SK-N-SH (cell line): ENCODE results near the gene GATD1. TPM values are rescaled to one million over a fixed set of nuclear protein-coding genes. Genes with fewer than 3 reads are reported as not detected.

ENCODE experiments used
- CTCF ChIA-PET: fragments of 300-600, 350-600 bp; formaldehyde crosslinking; extraction: SDS; loops from one replicate; lab custom pipeline; 2021; lab: Yijun Ruan, JAX
- POLR2A ChIA-PET: fragments of 350-600 bp; sonication (Branson Sonifier 250); formaldehyde crosslinking; extraction: SDS; loops from one replicate; lab custom pipeline; 2020; ENCODE audit warnings: antibody characterized with exemption, inconsistent platforms; lab: Yijun Ruan, JAX
- DNase-seq: peaks from one replicate; pipeline ENCODE4 v3.0.0; 2012
- H2AFZ ChIP-seq: fragments of 200-600 bp; sonication (generic); 2 replicates; pipeline ENCODE4 v1.8.1; 2016; ENCODE audit warnings: antibody characterized with exemption, mild to moderate bottlenecking, low read depth
- H3F3A ChIP-seq: fragments of 200-600 bp; sonication (generic); replicated peaks from 2 replicates; pipeline ENCODE3; 2016; ENCODE audit warnings: antibody characterized with exemption, mild to moderate bottlenecking; ENCODE audit not compliant: insufficient read depth
- H3K27ac ChIP-seq, 2 experiments: fragments of 200-500 bp in 1 of 2; fragments of 200-600 bp in 1 of 2; sonication (Bioruptor generic) in 1 of 2; sonication (generic), shearing (Covaris generic) in 1 of 2; 2 replicates each; pipeline versions ENCODE4 v1.5.1 to v1.6.1; 2014 to 2016; ENCODE audit warnings: low read depth in 2 of 2, inconsistent platforms in 1 of 2, low read length in 1 of 2, mild to moderate bottlenecking in 1 of 2, mixed read lengths in 1 of 2
- H3K27me3 ChIP-seq: fragments of 200-600 bp; sonication (generic), shearing (Covaris generic); 2 replicates; pipeline ENCODE4 v1.6.1; 2016; ENCODE audit warnings: mixed run types; ENCODE audit not compliant: insufficient read depth
- H3K36me3 ChIP-seq, 2 experiments: fragments of 200-500 bp in 1 of 2; fragments of 200-600 bp in 1 of 2; sonication (Bioruptor generic) in 1 of 2; sonication (generic) in 1 of 2; replicated peaks in 1 of 2; 2 replicates each; pipeline versions ENCODE3 to v1.5.1; 2014 to 2016; ENCODE audit warnings: low read length in 1 of 2, mild to moderate bottlenecking in 1 of 2; ENCODE audit not compliant: insufficient read depth in 2 of 2, control insufficient read depth in 1 of 2
- H3K4me1 ChIP-seq, 2 experiments: fragments of 200-500 bp in 1 of 2; fragments of 200-600 bp in 1 of 2; sonication (Bioruptor generic) in 1 of 2; sonication (generic), shearing (Covaris generic) in 1 of 2; 2 replicates each; pipeline versions ENCODE4 v1.5.1 to v1.6.1; 2014 to 2016; ENCODE audit warnings: low read depth in 1 of 2, low read length in 1 of 2, mixed run types in 1 of 2; ENCODE audit not compliant: insufficient read depth in 2 of 2, control insufficient read depth in 1 of 2
- H3K4me2 ChIP-seq: fragments of 200-600 bp; sonication (generic), shearing (Covaris generic); 2 replicates; pipeline ENCODE4 v1.6.1; 2017; ENCODE audit warnings: mixed run types
- H3K4me3 ChIP-seq, 2 experiments: fragments of 200-500 bp in 1 of 2; fragments of 200-600 bp in 1 of 2; sonication (Bioruptor generic) in 1 of 2; sonication (generic), shearing (Covaris generic) in 1 of 2; 2 replicates each; pipeline versions ENCODE4 v1.5.1 to v1.8.1; 2014 to 2016; ENCODE audit warnings: low read depth in 2 of 2, inconsistent platforms in 1 of 2, low read length in 1 of 2, mild to moderate bottlenecking in 1 of 2, mixed read lengths in 1 of 2, moderate library complexity in 1 of 2
- H3K79me2 ChIP-seq: fragments of 200-600 bp; sonication (generic); 2 replicates; pipeline ENCODE4 v1.8.1; 2017; ENCODE audit warnings: mild to moderate bottlenecking; ENCODE audit not compliant: insufficient read depth
- H3K9ac ChIP-seq: fragments of 200-600 bp; sonication (generic); 2 replicates; pipeline ENCODE4 v1.6.1; 2017; ENCODE audit warnings: mixed run types
- H3K9me2 ChIP-seq: fragments of 200-600 bp; sonication (generic); 2 replicates; pipeline ENCODE4 v1.6.1; 2017; ENCODE audit warnings: mixed run types
- H3K9me3 ChIP-seq: fragments of 200-600 bp; sonication (generic); 2 replicates; pipeline ENCODE4 v1.6.1; 2017; ENCODE audit warnings: mixed run types, mild to moderate bottlenecking, moderate library complexity
- H4K20me1 ChIP-seq: fragments of 200-600 bp; sonication (generic); 2 replicates; pipeline ENCODE4 v1.6.1; 2017; ENCODE audit warnings: mild to moderate bottlenecking, mixed run types; ENCODE audit not compliant: insufficient read depth
- CHD2 ChIP-seq: fragments of 150-350 bp; IDR thresholded peaks from 2 replicates; pipeline ENCODE4 v1.6.1; 2018; ENCODE audit warnings: low read length; ENCODE audit not compliant: partially characterized antibody
- ELF1 ChIP-seq: IDR thresholded peaks from 2 replicates; pipeline ENCODE4 v1.4.0; 2012
- EP300 ChIP-seq, 2 experiments: IDR thresholded peaks; 2 replicates each; pipeline versions ENCODE4 v1.4.0 to v1.6.1; 2012; ENCODE audit warnings: borderline replicate concordance in 1 of 2, low read depth in 1 of 2, low read length in 1 of 2
- FOSL2 ChIP-seq: IDR thresholded peaks from 2 replicates; pipeline ENCODE4 v1.4.0; 2012; ENCODE audit warnings: low read depth, mild to moderate bottlenecking, moderate library complexity, borderline replicate concordance
- FOXM1 ChIP-seq: IDR thresholded peaks from 2 replicates; pipeline ENCODE4 v1.4.0; 2012; ENCODE audit warnings: low read depth, mild to moderate bottlenecking
- GABPA ChIP-seq: IDR thresholded peaks from 2 replicates; pipeline ENCODE4 v1.4.0; 2012; ENCODE audit warnings: low read depth, mild to moderate bottlenecking
- IRF3 ChIP-seq: fragments of 150-350 bp; IDR thresholded peaks from 2 replicates; pipeline ENCODE4 v1.6.1; 2016; ENCODE audit warnings: mild to moderate bottlenecking, low read depth, low read length
- JUND ChIP-seq: IDR thresholded peaks from 2 replicates; pipeline ENCODE4 v1.4.0; 2012
- MEF2A ChIP-seq: IDR thresholded peaks from 2 replicates; pipeline ENCODE4 v1.4.0; 2012; ENCODE audit warnings: low read depth, borderline replicate concordance
- MXI1 ChIP-seq: IDR thresholded peaks from 2 replicates; pipeline ENCODE4 v1.6.1; 2012; ENCODE audit warnings: mild to moderate bottlenecking, low read depth, low read length, improper control_type of control experiment
- PBX3 ChIP-seq: IDR thresholded peaks from 2 replicates; pipeline ENCODE4; 2012
- POLR2AphosphoS5 ChIP-seq: IDR thresholded peaks from 2 replicates; pipeline ENCODE4 v1.6.1; 2012; ENCODE audit warnings: low read depth, low read length
- RAD21 ChIP-seq: IDR thresholded peaks from 2 replicates; pipeline ENCODE4 v1.6.1; 2012; ENCODE audit warnings: mild to moderate bottlenecking, low read length
- RFX5 ChIP-seq: IDR thresholded peaks from 2 replicates; pipeline ENCODE4 v1.6.1; 2012; ENCODE audit warnings: mild to moderate bottlenecking, improper control_type of control experiment, low read length
- RXRA ChIP-seq: IDR thresholded peaks from 2 replicates; pipeline ENCODE4 v1.4.0; 2012; ENCODE audit warnings: low read depth, mild to moderate bottlenecking, borderline replicate concordance
- TAF1 ChIP-seq: IDR thresholded peaks from 2 replicates; pipeline ENCODE4 v1.6.1; 2012; ENCODE audit warnings: low read depth, mild to moderate bottlenecking, low read length, moderate library complexity, borderline replicate concordance
- TCF12 ChIP-seq: IDR thresholded peaks from 2 replicates; pipeline ENCODE4 v1.4.0; 2012
- USF1 ChIP-seq: IDR thresholded peaks from 2 replicates; pipeline ENCODE4 v1.4.0; 2012; ENCODE audit warnings: low read depth, borderline replicate concordance
- USF2 ChIP-seq: fragments of 150-350 bp; IDR thresholded peaks from 2 replicates; pipeline ENCODE4 v1.6.1; 2017; ENCODE audit warnings: antibody characterized with exemption, low read length, low read depth, borderline replicate concordance
- YY1 ChIP-seq: IDR thresholded peaks from 2 replicates; pipeline ENCODE4 v1.4.0; 2012; ENCODE audit warnings: low read depth, mild to moderate bottlenecking
- WGBS: methylation state at CpG from one replicate; pipeline ENCODE4 v1.1.6; 2017; ENCODE audit warnings: low lambda C conversion rate; 5-methylcytosine and 5-hydroxymethylcytosine counted together
- polyA plus RNA-seq, 3 experiments: library from polyadenylated mRNA; depleted of rRNA; stranded (reverse); fragments of >200 nt; gene quantifications; 2 replicates each; pipeline ENCODE4 v1.2.3, GENCODE V29; 2012
- TF ChIP-seq, protein P1 (sequence below): fragments of 200-600 bp; sonication (generic); IDR thresholded peaks from 2 replicates; pipeline ENCODE4 v1.6.1; 2017; ENCODE audit warnings: antibody characterized with exemption, mild to moderate bottlenecking, moderate library complexity

Gene GATD1
- polyA plus RNA-seq, 1 of the 3 experiments (the other 2 are of a cell fraction), result 86.2 TPM

DNA sequence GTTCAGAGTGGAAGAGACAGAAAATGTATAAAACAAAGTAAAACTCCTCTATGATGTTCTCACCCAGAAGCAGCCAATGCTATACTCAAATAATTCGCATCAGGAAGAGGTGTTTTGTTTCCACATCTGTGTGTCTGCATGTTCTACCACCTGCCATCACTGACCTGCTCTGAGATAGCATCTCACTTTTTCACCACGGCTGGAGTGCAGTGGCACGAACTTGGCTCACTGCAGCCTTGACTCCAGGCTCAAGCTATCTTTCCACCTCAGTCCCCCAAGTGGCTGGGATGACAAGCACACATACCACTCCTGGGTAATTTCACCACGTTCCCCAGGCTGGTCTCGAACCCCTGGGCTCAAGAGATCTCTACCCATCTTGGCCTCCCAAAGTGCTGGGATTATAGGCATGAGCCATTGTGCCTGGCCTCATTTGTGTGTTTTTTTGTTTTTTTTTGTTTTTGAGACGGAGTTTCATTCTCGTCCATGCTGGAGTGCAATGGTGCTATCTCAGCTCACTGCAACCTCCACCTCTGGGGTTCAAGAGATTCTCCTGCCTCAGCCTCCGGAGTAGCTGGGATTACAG, 15.7 kb downstream of the GATD1 start:
- H3K9ac ChIP-seq, result no peak overlapping the region
- peaks cover 23 to 40% of the 10 kb centered on the region in 2 experiments for H3K36me3 ChIP-seq
- H3K9me3 ChIP-seq, result no peaks in the 10 kb centered on the region
- H3K27me3 ChIP-seq, result no peaks in the 10 kb centered on the region
- no peak overlapping the region for H3K4me2 ChIP-seq
- H3K27ac ChIP-seq, result no peak overlapping the region
- H2AFZ ChIP-seq, result no peak overlapping the region
- ChIA-PET CTCF (interaction anchor here (0.7 to 6.3 kb wide), 6 partner anchors 13 to 124 kb away, joined by 3 to 31 read pairs (median 14); partner anchors contain the start of genes GATD1 and TALDO1), POLR2A (interaction anchor here (0.7 to 1.4 kb wide), 2 partner anchors 13 to 15 kb away, joined by 3 to 4 read pairs; no protein-coding TSS in a partner anchor)
- TF ChIP-seq EP300 (IDR thresholded peaks at IDR 0.05; ENCODE audit: borderline replicate concordance in 1 of 2, low read depth in 1 of 2, low read length in 1 of 2), result no peak
- TF ChIP-seq PBX3, result no peak
- TF ChIP-seq, protein P1, sequence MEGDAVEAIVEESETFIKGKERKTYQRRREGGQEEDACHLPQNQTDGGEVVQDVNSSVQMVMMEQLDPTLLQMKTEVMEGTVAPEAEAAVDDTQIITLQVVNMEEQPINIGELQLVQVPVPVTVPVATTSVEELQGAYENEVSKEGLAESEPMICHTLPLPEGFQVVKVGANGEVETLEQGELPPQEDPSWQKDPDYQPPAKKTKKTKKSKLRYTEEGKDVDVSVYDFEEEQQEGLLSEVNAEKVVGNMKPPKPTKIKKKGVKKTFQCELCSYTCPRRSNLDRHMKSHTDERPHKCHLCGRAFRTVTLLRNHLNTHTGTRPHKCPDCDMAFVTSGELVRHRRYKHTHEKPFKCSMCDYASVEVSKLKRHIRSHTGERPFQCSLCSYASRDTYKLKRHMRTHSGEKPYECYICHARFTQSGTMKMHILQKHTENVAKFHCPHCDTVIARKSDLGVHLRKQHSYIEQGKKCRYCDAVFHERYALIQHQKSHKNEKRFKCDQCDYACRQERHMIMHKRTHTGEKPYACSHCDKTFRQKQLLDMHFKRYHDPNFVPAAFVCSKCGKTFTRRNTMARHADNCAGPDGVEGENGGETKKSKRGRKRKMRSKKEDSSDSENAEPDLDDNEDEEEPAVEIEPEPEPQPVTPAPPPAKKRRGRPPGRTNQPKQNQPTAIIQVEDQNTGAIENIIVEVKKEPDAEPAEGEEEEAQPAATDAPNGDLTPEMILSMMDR, result no peak
- TF ChIP-seq POLR2AphosphoS5, result no peak
- TF ChIP-seq FOSL2, result no peak
- WGBS, result 93% methylated on average over 8 of the region's 8 CpGs
- peaks cover 9% of the 10 kb centered on the region for H4K20me1 ChIP-seq
- no peaks in the 10 kb centered on the region for H3K9me2 ChIP-seq
- no peak for DNase-seq
- H3F3A ChIP-seq, result peaks cover 28% of the 10 kb centered on the region
- H3K79me2 ChIP-seq, result peaks cover 3% of the 10 kb centered on the region; the same call in 1 of the 2 replicates
- H3K4me1 ChIP-seq, result peaks cover 5 to 9% of the 10 kb centered on the region in 2 experiments; a peak in 2 of 4 replicates
- no peak overlapping the region for H3K4me3 ChIP-seq

DNA sequence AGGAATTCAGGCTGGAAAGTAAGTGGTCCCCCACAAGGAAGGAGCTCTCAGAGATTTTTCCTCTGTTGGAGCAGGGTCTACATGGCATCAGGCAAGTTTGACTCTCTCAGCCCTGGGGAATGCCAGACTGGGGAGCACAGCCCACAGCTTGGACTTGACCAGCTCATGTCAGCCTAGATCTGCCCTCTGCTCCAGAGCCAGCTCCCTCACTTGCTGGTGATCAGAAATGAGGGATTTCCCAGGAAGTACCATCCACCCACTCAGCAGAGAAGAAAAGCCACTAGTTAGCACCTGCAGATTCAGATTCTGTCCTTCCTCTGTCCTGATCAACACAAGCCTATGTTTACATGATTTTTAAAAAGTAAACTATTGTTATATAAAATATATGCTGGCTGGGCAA, 17.1 kb downstream of the GATD1 start:
- H3K4me2 ChIP-seq, result no peak overlapping the region
- no peak overlapping the region for H3K27ac ChIP-seq
- peaks cover 9% of the 10 kb centered on the region for H4K20me1 ChIP-seq
- peaks cover 27% of the 10 kb centered on the region for H3F3A ChIP-seq
- H3K27me3 ChIP-seq, result no peaks in the 10 kb centered on the region
- H2AFZ ChIP-seq, result no peak overlapping the region
- no peak for DNase-seq
- peaks cover 9% of the 10 kb centered on the region; the same call in 1 of the 2 replicates for H3K79me2 ChIP-seq
- no peak overlapping the region for H3K9ac ChIP-seq
- ChIA-PET POLR2A (no interaction called here), CTCF (interaction anchor here (5.3 kb wide), 1 partner anchor 12 kb away, joined by 33 read pairs; the partner anchor contains the start of gene TALDO1)
- H3K36me3 ChIP-seq, result peaks cover 24 to 31% of the 10 kb centered on the region in 2 experiments
- no peak for TF ChIP-seq YY1
- no peak for TF ChIP-seq TAF1
- no peak for TF ChIP-seq MXI1
- no peak for TF ChIP-seq TCF12
- TF ChIP-seq RFX5, result no peak
- no peak for TF ChIP-seq FOXM1
- no peak for TF ChIP-seq FOSL2
- TF ChIP-seq ELF1, result no peak
- no peak for TF ChIP-seq USF2
- TF ChIP-seq PBX3, result no peak
- no peak for TF ChIP-seq RAD21
- no peak for TF ChIP-seq RXRA
- TF ChIP-seq CHD2, result no peak
- TF ChIP-seq USF1, result no peak
- TF ChIP-seq MEF2A, result no peak
- no peak for TF ChIP-seq GABPA
- TF ChIP-seq POLR2AphosphoS5, result no peak
- TF ChIP-seq IRF3, result no peak
- TF ChIP-seq JUND, result no peak
- H3K9me3 ChIP-seq, result no peaks in the 10 kb centered on the region
- peaks cover 5 to 9% of the 10 kb centered on the region in 2 experiments; a peak in 2 of 4 replicates for H3K4me1 ChIP-seq
- no peak overlapping the region for H3K4me3 ChIP-seq
- no peaks in the 10 kb centered on the region for H3K9me2 ChIP-seq
